ENCODE results near the gene ANAPC4.

ANAPC4 gene

DNA sequence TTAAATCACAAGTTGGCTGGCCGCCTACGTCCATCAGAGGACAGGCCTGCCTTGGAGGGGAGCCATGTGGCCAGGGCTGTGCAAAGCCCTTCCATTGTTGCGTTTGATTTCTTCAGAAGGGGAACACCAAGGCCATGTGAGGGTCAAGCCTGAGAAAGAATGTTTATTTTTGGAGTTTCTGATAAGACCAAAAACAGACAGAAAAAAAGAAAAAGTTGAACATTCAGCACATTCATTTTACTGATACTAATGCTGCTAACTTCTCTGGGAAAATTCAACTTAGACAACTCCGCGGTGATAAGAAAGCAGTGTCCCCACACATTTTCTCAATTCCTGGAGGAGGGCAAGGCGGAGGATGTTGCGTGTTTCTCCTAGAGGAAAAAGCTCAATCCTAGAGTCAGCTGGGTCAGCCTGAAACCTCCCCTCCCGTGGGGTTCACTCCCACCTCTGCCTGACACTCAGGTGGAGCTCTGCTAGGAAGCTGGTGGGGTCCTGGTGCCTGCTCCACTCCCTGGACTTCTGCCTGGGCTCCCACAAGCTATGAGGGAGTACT lies 63.5 kb downstream of the ANAPC4 start:
- no peak for DNase-seq

DNA sequence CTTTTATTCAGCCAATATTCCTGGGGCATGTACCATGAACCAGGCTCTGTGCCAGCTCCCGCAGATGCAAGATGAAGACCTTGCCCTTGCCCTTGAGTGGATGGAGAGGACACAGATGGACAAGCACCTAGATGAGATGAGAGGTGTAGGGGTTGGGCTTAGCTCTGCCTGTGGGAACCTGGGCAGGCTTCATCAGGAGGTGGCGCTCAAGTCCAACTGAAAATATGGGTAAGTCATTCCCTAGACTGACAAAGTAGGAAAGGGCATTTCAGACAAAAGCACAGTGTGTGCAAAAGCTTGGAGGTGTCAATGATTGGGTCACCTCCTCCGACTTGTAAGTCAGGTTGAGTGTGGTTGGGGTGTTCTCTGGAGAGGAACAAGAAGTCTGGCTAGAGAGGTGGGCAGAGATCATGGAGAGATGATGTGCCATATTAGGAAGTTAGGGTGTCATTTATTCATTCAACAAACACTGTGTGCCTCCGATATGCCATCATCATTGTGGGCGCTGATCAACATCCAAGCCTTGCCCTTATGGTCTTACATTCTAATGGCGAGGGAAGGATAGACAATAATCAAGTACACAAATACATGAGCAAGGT lies 64.6 kb downstream of the ANAPC4 start:
- DNase-seq: no peak

DNA sequence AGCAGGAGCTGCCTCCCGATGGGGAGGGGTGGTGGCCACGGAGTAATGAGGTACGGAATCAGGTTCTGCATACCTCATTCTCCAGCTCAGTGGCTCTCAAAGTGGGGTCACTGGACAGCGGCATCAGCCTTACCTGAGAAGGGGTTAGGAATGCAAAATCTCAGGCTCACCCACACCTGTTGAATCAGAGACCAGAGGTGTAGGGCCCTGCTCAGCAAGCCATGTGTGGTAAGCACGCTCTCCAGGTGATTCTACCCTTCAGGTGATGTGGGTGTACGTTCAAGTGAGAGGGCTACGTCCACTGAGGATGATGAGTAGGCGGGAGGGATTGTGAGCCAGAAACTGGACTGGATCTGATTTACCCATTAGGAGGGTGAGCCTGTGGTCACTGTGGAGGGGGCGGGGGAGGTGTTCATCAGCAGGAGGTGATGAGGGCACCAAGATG lies 65.8 kb downstream of the ANAPC4 start:
- no peak for DNase-seq

DNA sequence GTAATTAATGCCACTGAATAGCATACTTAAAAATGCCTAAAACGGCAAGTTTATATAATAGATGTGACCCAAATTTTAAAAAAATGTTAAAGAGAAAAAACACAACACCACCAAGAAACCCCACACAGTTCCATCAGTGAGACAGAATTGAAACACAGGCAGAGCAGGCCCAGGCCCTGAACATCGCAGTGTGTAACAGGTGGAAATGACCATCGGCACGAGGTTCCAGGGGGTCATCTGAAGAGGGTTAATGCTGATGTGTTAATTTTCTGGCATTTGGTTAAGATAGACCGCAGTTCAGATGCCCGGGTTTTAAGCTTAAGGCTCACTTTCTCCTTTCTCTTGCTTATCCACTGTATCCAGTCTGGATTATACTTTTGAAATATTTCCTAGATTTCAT lies 66.8 kb downstream of the ANAPC4 start:
- no peak for DNase-seq

DNA sequence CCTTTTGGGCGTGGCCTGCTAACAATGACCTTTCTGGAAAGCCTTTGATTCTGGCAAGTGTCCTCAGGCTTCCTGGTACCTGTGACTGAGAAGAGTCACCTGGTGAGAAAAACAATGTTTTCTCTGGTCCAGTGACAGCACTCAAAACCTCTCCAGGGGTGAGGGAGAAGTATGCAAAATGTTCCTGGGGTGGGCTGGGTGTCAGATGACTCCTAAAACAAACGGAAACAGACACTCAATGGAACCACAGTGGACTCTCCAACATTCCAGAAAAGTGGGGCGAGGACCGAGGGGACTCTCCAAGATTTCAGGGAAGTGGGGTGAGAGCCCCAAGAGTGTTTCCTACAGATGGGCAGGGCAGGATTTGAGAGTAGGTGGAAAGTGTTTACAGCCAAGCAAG lies 69.5 kb downstream of the ANAPC4 start:
- no peak for DNase-seq

DNA sequence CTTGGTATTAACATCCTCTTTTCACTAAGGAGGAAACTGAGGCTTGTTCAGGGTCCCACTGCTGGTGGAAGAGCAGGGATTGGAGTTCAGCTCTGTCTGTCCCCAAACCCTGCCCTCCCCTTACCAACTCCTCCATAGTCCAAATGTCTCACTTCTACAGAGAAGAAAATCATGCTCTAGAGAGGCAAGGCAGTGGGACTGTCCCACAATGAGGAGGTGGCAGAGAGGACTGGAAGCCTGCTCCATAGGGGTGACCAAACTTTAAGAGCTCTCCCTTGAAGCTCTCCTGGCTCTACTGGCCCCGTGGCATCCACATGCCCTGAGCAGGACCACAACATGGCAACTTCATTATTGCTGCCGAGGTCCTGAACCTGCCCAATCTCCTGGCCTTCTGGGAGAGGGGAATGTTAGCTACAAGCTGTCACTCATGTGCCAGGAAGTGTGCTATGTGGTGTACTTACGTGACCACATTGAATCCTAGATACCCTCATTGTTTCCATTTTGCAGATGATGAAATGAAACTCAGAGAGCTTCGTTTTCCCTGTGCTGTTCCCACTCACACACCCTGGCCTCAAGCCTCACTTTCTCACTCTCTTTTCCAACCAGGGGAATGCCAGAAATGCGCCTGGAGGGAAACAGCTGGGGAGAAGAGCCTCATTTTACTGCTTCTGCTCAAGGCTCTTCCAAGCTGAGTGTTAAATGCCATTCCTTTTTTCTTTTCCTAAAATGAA lies 71.5 kb downstream of the ANAPC4 start:
- DNase-seq: no peak

DNA sequence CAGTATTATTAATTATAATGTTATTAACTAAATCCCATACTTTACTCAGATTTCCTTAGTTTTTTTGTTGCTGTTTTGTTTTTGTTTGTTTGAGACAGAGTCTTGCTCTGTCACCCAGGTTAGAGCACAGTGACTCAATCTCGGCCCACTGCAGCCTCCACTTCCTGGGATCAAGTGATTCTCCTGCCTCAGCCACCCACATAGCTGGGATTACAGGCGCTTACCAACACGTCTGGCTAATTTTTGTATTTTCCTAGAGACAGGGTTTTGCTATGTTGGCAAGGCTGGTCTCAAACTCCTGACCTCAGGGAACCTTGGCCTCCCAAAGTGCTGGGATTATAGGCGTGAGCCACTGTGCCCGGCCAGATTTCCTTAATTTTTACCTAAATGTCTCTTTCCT lies 72.2 kb downstream of the ANAPC4 start:
- DNase-seq: no peak

DNA sequence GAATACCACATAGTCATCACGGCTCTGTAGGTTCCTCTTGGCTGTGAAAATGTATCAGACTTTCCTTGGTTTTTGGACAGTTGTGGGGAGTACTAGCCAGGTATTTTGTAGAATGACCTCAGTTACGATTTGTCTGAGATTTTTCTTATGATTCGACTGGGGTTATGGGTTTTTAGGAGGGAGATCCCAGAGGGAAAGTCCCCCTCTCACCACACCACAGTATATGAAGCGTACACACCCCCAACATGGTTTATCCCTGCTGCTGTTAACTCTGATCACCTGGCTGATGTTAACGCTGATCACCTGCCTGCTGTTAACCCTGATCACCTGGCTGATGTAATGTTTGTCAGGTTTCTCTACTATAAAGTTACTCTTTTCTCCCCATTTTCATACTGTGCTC lies 72.6 kb downstream of the ANAPC4 start:
- no peak for DNase-seq

DNA sequence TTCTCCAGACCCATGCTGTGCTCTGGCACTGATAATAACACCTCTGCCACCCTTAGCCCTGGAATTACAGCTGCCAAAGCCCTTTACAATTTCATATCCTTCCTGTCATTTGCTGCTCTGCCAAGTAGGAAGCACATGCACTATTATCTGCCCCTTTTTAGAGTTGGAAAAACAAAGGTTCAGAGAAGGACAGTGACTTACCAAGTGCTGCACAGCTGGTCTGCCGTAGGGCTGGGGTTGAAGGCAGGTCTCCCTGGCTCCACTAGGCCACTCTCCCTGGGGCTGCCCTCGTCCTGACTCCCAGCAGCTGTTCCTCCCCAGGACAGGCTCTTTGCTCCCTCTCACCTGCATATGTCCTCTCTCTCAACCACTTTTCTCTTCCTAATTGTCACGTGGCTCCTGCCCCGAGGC lies 73.4 kb downstream of the ANAPC4 start:
- no peak for DNase-seq

DNA sequence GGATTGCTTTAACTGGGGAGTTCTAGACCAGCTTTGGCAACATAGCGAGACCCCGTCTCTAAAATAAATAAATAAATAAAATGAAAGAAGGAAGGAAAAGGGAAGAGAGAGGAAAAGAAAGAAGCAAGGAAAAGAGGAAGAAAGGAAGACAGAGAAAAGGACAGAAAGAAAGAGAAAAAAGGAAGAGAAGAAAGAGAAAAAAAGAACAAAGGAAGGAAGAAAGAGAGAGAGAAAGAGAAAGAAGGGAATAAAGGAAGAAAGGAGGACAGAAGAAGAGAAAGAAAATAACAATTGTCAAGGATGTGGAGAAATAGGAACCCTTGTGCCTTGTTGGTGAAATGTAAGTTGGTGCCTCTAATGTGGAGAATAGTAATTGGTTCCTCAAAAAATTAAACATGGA lies 74.6 kb downstream of the ANAPC4 start:
- no peak for DNase-seq

DNA sequence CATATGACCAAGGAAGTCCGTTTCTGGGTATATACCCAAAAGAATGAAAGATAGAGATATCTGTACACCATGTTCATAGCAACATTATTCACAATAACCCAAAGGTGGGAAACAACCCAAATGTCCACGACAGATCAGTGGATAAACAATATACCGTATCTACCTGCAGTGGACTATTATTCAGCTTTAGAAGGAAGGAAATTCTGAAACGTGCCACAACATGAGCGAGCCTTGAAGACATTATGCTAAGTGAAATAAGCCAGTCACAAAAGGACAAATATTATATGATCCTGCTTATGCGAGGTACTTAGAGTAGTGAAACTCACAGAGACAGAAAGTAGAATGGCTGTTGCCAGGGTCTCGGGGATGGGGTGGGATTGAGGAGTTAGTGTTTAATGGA lies 75.0 kb downstream of the ANAPC4 start:
- DNase-seq: no peak

DNA sequence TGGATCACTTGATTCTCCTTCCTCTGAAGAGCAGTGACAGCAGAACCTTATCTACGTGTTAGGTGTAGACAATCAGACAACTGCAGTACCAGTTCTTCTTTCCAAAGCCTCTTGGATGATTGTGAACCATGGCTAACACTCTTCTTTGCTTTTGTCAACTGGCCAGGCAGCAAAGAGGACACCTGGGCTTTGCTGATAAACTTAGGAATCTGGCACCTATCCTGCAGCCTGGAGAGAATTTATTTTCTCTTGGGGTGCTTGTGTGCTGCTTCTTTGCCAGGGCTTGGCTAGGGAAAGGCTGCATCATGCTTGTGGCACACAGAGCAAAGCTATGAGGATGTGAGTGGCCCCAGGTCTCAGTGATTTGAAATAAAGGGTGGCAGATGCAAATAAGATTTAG lies 77.4 kb downstream of the ANAPC4 start:
- DNase-seq: no peak

DNA sequence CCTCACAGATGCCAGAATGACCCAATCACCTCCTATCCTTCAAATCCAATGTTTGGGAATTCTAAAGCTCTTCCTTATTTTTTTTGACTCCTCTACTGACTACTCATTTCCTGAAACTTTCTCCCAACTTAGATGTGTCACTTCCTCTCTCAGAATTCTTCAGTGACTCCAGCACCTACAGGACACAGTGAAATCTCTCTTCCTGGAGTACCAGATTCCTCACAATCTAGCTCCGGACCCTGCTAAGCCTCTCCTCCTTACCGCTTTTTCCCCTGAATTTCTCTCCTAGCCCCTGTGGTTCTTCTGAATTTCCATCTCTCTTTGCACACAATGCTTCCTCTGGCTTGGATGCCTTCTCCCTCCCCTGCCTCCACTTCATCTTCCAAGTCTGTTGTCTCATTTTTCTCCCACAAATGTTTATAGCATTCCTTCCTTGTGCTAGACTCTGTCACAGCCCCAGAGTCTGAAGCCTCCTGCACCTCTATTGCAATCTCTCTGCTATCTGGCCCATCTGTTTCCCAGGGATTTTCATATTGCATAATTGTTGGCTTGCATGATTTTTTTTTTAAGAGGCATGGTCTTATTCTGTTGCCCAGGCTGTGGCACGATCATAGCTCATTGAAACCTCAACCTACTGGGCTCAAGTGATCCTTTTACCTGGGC lies 80.1 kb downstream of the ANAPC4 start:
- no peak for DNase-seq

DNA sequence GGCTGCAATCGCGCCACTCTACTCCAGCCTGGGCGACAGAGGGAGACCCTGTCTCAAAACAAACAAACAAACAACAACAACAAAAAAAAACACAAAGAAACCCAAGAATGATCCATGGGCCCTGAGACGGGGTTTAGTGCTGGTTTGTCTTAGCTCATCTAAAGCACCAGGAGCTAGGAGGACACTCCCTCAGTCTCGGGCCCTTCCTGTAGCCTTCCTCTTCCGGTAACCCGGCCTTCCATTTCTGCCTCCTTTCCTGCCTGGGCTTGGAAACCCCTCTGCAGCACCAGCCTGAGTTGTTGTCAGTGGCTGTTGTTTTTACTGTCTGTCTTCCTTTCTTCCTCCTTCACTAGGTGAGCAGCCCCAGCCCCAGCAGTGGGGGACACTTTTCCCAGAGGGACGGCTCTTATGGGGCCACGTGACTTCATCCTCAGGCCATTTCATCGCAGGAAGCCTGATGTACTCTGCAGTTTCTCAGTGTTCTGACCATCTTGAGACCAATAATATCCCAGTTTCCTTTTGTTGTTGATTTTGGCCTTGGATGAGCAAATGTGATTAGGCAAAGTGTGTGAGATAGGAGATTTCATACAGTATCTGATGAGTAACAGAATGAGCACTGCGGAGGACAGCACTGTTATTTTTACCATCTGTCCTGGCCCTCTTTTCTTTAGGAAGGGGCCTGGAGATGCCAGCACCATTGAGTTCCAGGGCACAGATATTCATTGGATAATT lies 90.1 kb downstream of the ANAPC4 start:
- no peak for DNase-seq

DNA sequence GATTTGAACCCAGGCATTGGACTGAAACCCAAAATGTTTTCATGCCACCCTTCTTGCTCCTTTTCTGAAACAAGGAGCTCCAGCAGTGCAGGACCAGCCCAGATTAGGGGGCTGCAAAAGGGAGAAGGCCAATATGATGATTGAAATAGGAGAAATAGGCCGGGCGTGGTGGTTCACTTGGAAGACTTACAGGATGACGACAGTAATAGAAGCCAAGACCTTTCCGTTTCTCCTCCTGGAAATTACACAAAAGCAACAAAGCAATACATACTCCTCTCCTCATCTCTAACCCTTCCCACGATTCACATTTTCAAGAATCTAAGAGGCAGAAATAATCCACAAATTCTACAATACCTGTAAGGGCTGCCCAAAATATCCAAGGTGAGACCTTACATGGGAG lies 90.8 kb downstream of the ANAPC4 start:
- no peak for DNase-seq

All from activated gamma-delta T cell treated with Interleukin-2 at 50 U/mL for 16 hours (primary cell).